MM.1S (cell line): ENCODE measurements around the gene SLC24A3.

ENCODE experiments used
- EZH2 ChIP-seq: fragments of 300-600 bp; sonication (generic); optimal IDR thresholded peaks from 2 replicates; pipeline ENCODE3; 2017; ENCODE audit warnings: low read depth, mild to moderate bottlenecking, antibody characterized with exemption, low read length, mixed read lengths
- EZH2phosphoT487 ChIP-seq: fragments of 300-600 bp; sonication (generic); IDR thresholded peaks from 2 replicates; pipeline ENCODE4 v1.6.1; 2018; ENCODE audit warnings: antibody characterized with exemption, low read length
- TF ChIP-seq, protein P1 (sequence below): fragments of 300-600 bp; sonication (generic); IDR thresholded peaks from 2 replicates; pipeline ENCODE4 v1.5.1; 2016; ENCODE audit warnings: antibody characterized with exemption, low read length, mixed read lengths

DNA sequence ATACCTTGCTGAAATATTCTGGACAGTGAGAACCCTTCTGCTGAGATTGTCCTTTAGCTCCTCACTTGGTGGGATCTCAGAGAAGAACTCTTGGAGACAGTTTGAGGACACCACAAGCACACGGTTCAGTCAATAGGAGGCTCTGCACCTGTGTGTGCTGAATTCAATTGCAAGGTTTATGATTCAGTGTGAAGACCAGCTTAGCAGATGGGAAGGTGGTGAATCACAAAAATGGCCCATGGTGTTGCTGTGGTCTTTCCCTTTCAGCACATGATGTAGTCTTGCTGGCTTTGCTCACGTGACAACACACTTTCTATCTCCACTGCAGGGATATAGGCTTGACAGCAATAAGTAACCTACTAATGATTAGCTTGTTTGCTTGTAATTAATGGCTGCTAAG lies 270.3 kb downstream of the SLC24A3 start:
- TF ChIP-seq, protein P1, sequence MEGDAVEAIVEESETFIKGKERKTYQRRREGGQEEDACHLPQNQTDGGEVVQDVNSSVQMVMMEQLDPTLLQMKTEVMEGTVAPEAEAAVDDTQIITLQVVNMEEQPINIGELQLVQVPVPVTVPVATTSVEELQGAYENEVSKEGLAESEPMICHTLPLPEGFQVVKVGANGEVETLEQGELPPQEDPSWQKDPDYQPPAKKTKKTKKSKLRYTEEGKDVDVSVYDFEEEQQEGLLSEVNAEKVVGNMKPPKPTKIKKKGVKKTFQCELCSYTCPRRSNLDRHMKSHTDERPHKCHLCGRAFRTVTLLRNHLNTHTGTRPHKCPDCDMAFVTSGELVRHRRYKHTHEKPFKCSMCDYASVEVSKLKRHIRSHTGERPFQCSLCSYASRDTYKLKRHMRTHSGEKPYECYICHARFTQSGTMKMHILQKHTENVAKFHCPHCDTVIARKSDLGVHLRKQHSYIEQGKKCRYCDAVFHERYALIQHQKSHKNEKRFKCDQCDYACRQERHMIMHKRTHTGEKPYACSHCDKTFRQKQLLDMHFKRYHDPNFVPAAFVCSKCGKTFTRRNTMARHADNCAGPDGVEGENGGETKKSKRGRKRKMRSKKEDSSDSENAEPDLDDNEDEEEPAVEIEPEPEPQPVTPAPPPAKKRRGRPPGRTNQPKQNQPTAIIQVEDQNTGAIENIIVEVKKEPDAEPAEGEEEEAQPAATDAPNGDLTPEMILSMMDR: no peak
- no peak for TF ChIP-seq EZH2
- no peak for TF ChIP-seq EZH2phosphoT487
